Fibroblast of the aortic adventitia (primary cell): ENCODE data around the gene ACSF3. TPM values are rescaled to one million over a fixed set of nuclear protein-coding genes. Genes with fewer than 3 reads are reported as not detected.

Experiments
- DNase-seq: peaks from one replicate; pipeline ENCODE4 v3.0.0-alpha.2; 2010; ENCODE audit warnings: low read depth
- H3K4me3 ChIP-seq: 2 replicates; pipeline ENCODE4 v1.5.1; 2011; ENCODE audit warnings: low read depth, mild to moderate bottlenecking, control low read depth, low read length, moderate library complexity
- CTCF ChIP-seq: IDR thresholded peaks from 2 replicates; pipeline ENCODE4 v1.5.1; 2011; ENCODE audit warnings: mild to moderate bottlenecking, low read length, control low read depth, inconsistent platforms; ENCODE audit not compliant: insufficient read depth
- total RNA-seq: library from RNA; depleted of rRNA; stranded (reverse); fragments of >200 nt; gene quantifications from 2 replicates; pipeline ENCODE4 v1.2.3, GENCODE V29; 2012; ENCODE audit warnings: low replicate concordance

The ACSF3 gene
- total RNA-seq, 1 donor: 17.6 TPM

DNA sequence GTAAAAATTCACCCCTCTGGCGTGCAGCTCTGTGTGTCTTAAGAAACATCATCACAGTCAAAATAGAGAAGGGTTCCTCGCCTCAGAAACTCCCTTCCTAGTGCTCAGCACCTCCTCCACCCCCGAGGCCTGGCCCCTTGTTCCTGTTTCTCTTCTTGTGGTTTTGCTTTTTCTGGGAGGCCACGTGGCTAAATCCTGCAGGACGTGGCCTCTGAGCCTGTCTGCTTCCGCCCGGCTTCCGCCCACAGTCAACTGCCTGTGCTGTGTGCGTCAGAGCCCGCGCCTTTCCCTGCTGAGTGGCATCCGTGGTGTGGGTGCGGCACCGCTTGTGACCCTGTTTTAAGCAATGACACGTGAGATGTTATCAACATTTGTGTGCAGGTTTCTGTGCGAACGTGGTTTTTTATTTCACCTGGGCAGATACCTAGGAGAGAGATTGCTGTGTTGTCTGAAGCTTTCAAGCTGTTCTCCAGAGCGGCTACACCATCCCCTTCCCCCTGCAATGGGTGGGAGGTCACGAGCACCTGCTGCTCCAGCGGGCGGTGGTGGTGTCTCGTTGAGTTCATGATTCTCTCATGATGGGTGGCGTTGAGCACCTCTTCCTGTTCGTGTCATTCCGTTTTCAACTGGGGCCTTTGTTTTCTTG is 21.7 kb downstream of the ACSF3 start:
- no peak for TF ChIP-seq CTCF
- H3K4me3 ChIP-seq: no peak overlapping the region
- DNase-seq: no peak

DNA sequence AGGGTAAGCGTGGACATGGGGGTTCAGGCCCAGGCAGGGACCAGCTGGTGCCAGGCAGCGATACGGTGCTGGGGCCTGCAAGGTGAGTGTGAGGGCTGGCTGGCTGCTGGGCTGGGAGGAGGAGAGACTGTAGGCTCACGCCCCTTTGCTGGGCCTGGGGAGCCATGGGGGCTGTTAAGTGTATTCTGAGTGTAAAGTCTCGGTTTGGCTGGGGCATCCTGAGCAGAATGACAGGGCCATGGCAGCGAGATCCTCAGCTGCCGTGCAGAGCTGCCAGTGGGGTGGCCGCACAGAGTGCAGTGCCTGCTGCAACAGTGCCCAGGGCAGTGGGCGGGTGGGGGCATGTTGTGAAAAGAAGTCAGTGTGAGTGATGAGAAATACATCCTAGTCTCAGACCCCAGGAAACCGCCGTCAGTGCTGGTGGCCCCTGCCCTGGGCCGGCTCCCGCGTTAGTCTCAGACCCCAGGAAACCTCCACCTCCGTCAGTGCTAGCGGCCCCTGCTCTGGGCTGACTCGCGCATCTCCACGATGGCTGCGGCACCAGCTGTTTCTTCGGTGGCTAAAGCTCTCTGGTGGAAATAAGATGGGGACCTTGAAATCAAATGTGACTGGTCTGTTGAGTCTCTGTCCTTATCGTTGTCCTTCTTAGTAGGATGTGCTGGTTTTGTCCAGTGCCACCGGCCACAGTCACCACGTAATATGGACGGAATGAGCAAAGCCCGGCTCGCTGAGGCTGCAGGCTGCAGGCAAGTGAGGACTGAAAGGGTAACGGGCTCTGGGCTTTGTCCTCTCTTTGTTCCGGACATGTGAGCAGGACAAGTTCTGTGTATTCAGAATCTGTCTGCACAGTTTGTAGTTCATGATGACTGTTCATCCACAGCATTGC is 22.9 kb downstream of the ACSF3 start:
- no peak for DNase-seq
- H3K4me3 ChIP-seq: no peak overlapping the region
- no peak for TF ChIP-seq CTCF

GRCh38 chr16:89117227-89117974 is 23.7 kb downstream of the ACSF3 start:
- DNase-seq: no peak
- TF ChIP-seq CTCF: no peak
- H3K4me3 ChIP-seq: no peak overlapping the region

DNA sequence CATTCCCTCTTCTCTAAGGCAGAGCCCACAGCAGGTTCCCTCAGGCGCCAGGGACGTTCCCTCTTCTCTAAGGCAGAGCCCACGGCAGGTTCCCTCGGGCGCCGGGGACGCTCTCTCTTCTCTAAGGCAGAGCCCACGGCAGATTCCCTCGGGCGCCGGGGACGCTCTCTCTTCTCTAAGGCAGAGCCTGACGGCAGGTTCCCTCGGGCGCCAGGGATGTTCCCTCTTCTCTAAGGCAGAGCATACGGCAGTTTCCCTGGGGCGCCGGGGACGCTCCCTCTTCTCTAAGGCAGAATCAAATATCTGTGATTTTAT is 24.3 kb downstream of the ACSF3 start:
- DNase-seq: no peak
- H3K4me3 ChIP-seq: no peak overlapping the region
- TF ChIP-seq CTCF: no peak

- no peak for TF ChIP-seq CTCF
- DNase-seq: no peak
- H3K4me3 ChIP-seq: no peak overlapping the region
Observed at GRCh38 chr16:89118361-89119165, 24.9 kb downstream of the ACSF3 start.

- TF ChIP-seq CTCF: no peak
- no peak overlapping the region for H3K4me3 ChIP-seq
- DNase-seq: no peak
Observed at GRCh38 chr16:89119166-89119621, 25.5 kb downstream of the ACSF3 start.
